Type B pancreatic cell (in vitro differentiated cells): ENCODE data around the gene GSS. TPM values are rescaled to one million over a fixed set of nuclear protein-coding genes. Genes with fewer than 3 reads are reported as not detected.
"Not testable (repeated sequence)": the region's sequence is repeated elsewhere in the genome, so short reads cannot be mapped to it uniquely, and the experiment has no call there.

Source experiments
- DNase-seq: peaks from one replicate; pipeline ENCODE4 v3.0.0; 2021; ENCODE audit warnings: mixed read lengths; ENCODE audit not compliant: unreplicated experiment; ENCODE audit errors: extremely low spot score
- H3K27ac Mint-ChIP-seq: 2 replicates; pipeline ENCODE4 v1.8.0; 2021; ENCODE audit warnings: mild to moderate bottlenecking, mixed read lengths
- H3K27me3 Mint-ChIP-seq: 2 replicates; pipeline ENCODE4 v1.8.0; 2021; ENCODE audit warnings: mixed read lengths
- H3K36me3 Mint-ChIP-seq: 2 replicates; pipeline ENCODE4 v1.8.0; 2021; ENCODE audit warnings: mixed read lengths
- H3K4me1 Mint-ChIP-seq: one replicate; pipeline ENCODE4 v1.8.0; 2021; ENCODE audit warnings: mixed read lengths; ENCODE audit not compliant: unreplicated experiment
- H3K4me3 Mint-ChIP-seq: 2 replicates; pipeline ENCODE4 v1.8.0; 2021; ENCODE audit warnings: mild to moderate bottlenecking, mixed read lengths
- H3K9me3 Mint-ChIP-seq: 2 replicates; pipeline ENCODE4 v1.8.0; 2021; ENCODE audit warnings: mixed read lengths
- CTCF ChIP-seq: fragments of 200-600 bp; sonication (generic); conservative IDR thresholded peaks from 2 replicates; pipeline ENCODE4 v1.5.0; 2021; ENCODE audit warnings: antibody characterized with exemption, mild to moderate bottlenecking
- microRNA-seq: library from miRNA; unstranded; fragments of <30 nt; microRNA quantifications from one replicate; pipeline ENCODE4, GENCODE V29; 2020
- total RNA-seq: library from RNA; stranded (reverse); gene quantifications from 2 replicates; pipeline ENCODE4 v1.2.1, GENCODE V29; 2021; ENCODE audit warnings: low replicate concordance

Gene GSS
- total RNA-seq, 1 donor from 2014 or later: 66.4 TPM

GRCh38 chr20:34883087-34883688 lies 72.4 kb downstream of the GSS start:
- no peaks in the 10 kb centered on the region for H3K27me3 Mint-ChIP-seq
- TF ChIP-seq CTCF: no peak
- no peaks in the 10 kb centered on the region for H3K9me3 Mint-ChIP-seq
- peaks cover 15% of the 10 kb centered on the region for H3K36me3 Mint-ChIP-seq
- H3K4me3 Mint-ChIP-seq: no peak overlapping the region
- DNase-seq: no peak
- H3K4me1 Mint-ChIP-seq: peaks cover 8% of the 10 kb centered on the region
- H3K27ac Mint-ChIP-seq: no peak overlapping the region

GRCh38 chr20:34881689-34882088 lies 73.9 kb downstream of the GSS start:
- H3K4me1 Mint-ChIP-seq: peaks cover 16% of the 10 kb centered on the region
- no peak overlapping the region for H3K4me3 Mint-ChIP-seq
- H3K27me3 Mint-ChIP-seq: no peaks in the 10 kb centered on the region
- no peaks in the 10 kb centered on the region for H3K9me3 Mint-ChIP-seq
- peaks cover 15% of the 10 kb centered on the region for H3K36me3 Mint-ChIP-seq
- DNase-seq: no peak
- H3K27ac Mint-ChIP-seq: no peak overlapping the region
- TF ChIP-seq CTCF: no peak

- H3K4me1 Mint-ChIP-seq: peaks cover 19% of the 10 kb centered on the region
- H3K27ac Mint-ChIP-seq, H3K4me3 Mint-ChIP-seq, H3K9me3 Mint-ChIP-seq, DNase-seq, H3K27me3 Mint-ChIP-seq: not testable (repeated sequence)
- peaks cover 15% of the 10 kb centered on the region for H3K36me3 Mint-ChIP-seq
Measured at GRCh38 chr20:34880971-34881370, 74.6 kb downstream of the GSS start.

- TF ChIP-seq CTCF: no peak
- Mint-ChIP-seq H3K27me3 (no peaks in the 10 kb centered on the region), H3K27ac (no peak overlapping the region), H3K9me3 (no peaks in the 10 kb centered on the region), H3K4me1 (peaks cover 24% of the 10 kb centered on the region), H3K36me3 (peaks cover 15% of the 10 kb centered on the region), H3K4me3 (no peak overlapping the region)
- DNase-seq: no peak
Measured at GRCh38 chr20:34880215-34880850, 75.3 kb downstream of the GSS start.

Small RNA genes lying within 50 kb of the gene (microRNA-seq; reads per million reads assigned to microRNA genes)
- gene MIR499A: not detected
- gene MIR499B: not detected

Other genes starting within 250 kb of the GSS start
- 53.9 and 59.5 TPM in 2 replicates for gene NCOA6, start 130.2 kb downstream of the GSS start, total RNA-seq
- gene GGT7, start 83.0 kb downstream of the GSS start, total RNA-seq: 34.3 and 62.7 TPM in 2 replicates
- gene ACSS2, start 79.2 kb downstream of the GSS start, total RNA-seq: 59.2 and 76.3 TPM in 2 replicates
- 0.50 and 1.2 TPM in 2 replicates for gene MYH7B, start 62 bp upstream of the GSS start, total RNA-seq
- gene TRPC4AP, start 137.0 kb upstream of the GSS start, total RNA-seq: 102 TPM in 2 replicates
- 27.3 and 33.1 TPM in 2 replicates for gene EDEM2, start 191.5 kb upstream of the GSS start, total RNA-seq
- 0.76 and 5.8 TPM in 2 replicates for gene PROCR, start 216.3 kb upstream of the GSS start, total RNA-seq